ENCODE results near the gene PNMA6F.
"Not testable (repeated sequence)": the region's sequence is repeated elsewhere in the genome, so short reads cannot be mapped to it uniquely, and the experiment has no call there.

Gene PNMA6F

DNA sequence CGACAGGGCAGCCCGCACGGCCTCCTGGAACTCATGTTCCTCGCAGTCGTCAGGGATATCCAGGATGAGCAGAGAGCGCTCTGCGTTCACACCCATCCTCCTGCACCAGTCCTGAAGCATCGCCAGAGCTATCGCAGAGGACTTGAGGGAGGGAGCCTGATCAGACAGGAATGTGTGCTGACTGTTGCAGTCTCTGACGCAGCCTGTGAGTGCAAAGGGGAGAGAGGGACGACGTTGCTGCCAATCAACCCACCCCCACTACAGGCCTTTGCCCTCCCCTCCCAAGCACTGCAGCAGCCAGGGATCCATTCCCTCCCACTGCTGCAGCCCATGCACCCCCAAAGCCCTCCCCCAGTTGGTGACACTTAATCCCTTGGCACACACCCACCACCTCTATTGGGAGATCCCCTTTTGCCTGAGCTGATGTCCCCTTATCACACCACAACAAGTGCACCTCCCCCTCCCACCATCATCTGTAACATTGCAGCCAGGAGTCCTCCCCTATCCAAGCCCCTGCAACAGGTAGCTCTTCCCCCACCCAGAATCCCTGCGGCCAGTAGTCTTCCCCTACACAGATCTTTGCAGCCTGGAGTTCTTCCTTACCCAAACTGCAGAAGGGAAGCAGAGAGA is 897 bp downstream of the PNMA6F start:
- Histone ChIP-seq H3K27me3 (ENCODE audit: insufficient read depth, low read length) (peaks cover 27% of the 10 kb centered on the region), H2AFZ (ENCODE audit: low read depth, low read length) (no peak overlapping the region), H3K4me3 (ENCODE audit: low read length) (no peak overlapping the region), H3K4me1 (ENCODE audit: insufficient read depth, low read length) (no peaks in the 10 kb centered on the region), H3K9me3 (ENCODE audit: low read length) (no peaks in the 10 kb centered on the region), H3K36me3 (ENCODE audit: insufficient read depth, low read length) (no peaks in the 10 kb centered on the region)

DNA sequence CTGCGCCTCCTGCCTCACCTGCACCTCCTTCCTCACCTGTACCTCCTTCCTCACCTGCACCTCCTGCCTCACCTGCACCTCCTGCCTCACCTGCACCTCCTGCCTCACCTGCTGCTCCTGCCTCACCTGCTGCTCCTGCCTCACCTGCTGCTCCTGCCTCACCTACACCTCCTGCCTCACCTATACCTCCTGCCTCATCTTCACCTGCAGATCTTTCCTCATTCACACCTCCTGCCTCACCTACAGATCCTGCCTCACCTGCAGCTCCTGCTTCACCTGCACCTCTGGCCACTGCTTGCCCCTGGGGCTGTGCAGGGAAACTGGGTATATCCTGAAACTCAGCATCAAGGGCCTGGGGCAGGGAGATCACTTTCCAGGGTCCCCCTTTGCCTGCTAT is 1.5 kb downstream of the PNMA6F start:
- H3K4me1 ChIP-seq (ENCODE audit: insufficient read depth, low read length); H3K4me3 ChIP-seq (ENCODE audit: low read length); H3K36me3 ChIP-seq (ENCODE audit: insufficient read depth, low read length); H3K9me3 ChIP-seq (ENCODE audit: low read length); H2AFZ ChIP-seq (ENCODE audit: low read depth, low read length): not testable (repeated sequence)
- peaks cover 27% of the 10 kb centered on the region for H3K27me3 ChIP-seq (ENCODE audit: insufficient read depth, low read length)

DNA sequence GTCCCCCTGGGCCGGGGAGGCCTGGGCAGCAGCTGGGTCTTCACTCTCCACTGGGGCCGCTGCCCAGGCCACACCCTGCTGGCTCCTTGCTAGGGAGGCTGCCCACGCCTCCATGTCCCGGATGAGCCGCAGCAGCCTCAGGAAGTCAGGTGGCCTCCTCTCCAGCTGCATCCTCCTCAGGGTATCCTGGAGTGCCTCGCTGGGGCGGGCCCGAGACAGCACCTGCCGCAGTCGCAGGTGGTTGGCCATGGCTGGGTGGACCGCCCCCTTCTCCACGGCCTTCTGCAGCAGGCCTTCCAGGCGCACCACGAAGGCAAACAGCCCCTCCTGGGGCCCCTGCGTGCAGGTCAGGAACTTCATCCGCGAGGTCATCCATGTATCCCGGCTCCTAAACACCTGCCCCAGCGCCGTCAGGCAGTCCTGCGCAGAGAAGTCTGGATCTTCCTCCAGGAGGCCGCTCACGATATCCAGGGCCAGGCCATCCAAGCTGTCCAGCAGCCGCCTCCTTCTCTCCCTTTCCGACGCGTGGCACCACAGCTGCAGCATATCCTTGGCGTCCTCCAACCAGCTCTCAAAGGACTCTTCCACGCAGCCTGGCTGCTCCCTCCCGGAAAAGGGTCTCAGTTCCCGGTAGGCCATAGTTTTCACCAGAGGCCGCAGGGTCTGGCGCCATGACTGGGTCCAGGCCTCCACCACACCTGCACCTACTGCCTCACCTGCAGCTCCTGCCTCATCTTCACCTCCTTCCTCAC is 2.1 kb downstream of the PNMA6F start:
- no peaks in the 10 kb centered on the region for H3K9me3 ChIP-seq (ENCODE audit: low read length)
- H3K36me3 ChIP-seq (ENCODE audit: insufficient read depth, low read length): no peaks in the 10 kb centered on the region
- no peaks in the 10 kb centered on the region for H3K4me1 ChIP-seq (ENCODE audit: insufficient read depth, low read length)
- H3K27me3 ChIP-seq (ENCODE audit: insufficient read depth, low read length): peaks cover 27% of the 10 kb centered on the region
- H2AFZ ChIP-seq (ENCODE audit: low read depth, low read length): no peak overlapping the region
- H3K4me3 ChIP-seq (ENCODE audit: low read length): no peak overlapping the region

DNA sequence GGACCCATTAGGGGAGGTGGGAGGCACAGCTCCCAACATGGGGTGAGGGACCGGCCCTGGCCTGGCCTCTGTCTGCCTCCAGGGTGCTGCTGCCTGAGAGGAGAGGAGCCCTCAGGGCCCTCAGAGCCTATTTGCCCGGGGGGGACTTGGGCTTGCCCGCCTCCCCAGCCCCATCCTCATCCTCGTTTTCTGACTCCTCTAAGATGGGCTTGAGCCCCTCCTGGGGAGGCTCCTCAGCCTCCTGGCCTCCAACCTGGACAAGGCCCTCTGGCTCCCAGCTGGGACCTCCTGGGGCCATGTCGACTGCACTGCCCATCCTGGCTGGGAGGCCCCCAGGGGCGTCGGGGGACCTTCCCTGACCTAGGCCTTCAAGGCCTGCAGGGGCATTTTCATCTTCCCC is 2.8 kb downstream of the PNMA6F start:
- Histone ChIP-seq H2AFZ (ENCODE audit: low read depth, low read length) (no peak overlapping the region), H3K27me3 (ENCODE audit: insufficient read depth, low read length) (peaks cover 27% of the 10 kb centered on the region), H3K36me3 (ENCODE audit: insufficient read depth, low read length) (no peaks in the 10 kb centered on the region), H3K4me3 (ENCODE audit: low read length) (no peak overlapping the region), H3K4me1 (ENCODE audit: insufficient read depth, low read length) (no peaks in the 10 kb centered on the region), H3K9me3 (ENCODE audit: low read length) (no peaks in the 10 kb centered on the region)

DNA sequence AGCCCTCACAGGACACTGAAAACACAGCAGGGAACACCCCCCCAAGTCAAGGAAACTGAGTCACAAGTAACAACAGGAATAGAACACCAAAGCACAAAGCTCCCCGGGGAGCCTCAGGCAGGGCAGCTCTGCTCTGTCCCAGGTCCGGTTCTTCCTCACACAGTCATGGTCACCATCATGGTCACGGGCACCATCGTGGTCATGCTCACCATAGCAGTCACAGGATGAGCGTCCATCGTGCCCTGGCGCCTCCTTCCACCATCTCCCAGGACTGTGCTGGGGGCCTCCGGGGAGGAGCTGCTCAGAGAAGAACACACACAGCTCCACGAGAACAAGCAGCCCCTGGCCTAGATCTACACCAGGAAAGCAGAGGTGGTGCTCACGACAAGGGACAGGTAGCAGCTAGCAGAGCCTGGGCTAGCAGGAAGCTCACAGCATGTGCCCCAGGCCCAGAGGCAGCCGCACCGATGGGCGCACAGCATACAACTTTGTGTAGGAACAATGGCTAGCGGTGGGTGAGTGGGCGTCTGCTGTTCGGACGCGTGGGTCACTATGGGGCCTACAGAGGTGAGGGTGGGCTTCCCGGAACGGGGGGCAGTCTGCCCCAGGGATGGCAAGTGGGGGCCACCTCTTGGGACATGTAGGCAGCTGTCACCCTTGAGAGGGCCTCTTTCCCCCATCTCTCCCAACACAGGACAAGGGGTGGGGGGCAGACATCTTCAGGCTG is 3.4 kb downstream of the PNMA6F start:
- Histone ChIP-seq H3K27me3 (ENCODE audit: insufficient read depth, low read length) (peaks cover 27% of the 10 kb centered on the region), H3K36me3 (ENCODE audit: insufficient read depth, low read length) (no peaks in the 10 kb centered on the region), H3K4me1 (ENCODE audit: insufficient read depth, low read length) (no peaks in the 10 kb centered on the region), H3K9me3 (ENCODE audit: low read length) (no peaks in the 10 kb centered on the region), H3K4me3 (ENCODE audit: low read length) (no peak overlapping the region), H2AFZ (ENCODE audit: low read depth, low read length) (no peak overlapping the region)

DNA sequence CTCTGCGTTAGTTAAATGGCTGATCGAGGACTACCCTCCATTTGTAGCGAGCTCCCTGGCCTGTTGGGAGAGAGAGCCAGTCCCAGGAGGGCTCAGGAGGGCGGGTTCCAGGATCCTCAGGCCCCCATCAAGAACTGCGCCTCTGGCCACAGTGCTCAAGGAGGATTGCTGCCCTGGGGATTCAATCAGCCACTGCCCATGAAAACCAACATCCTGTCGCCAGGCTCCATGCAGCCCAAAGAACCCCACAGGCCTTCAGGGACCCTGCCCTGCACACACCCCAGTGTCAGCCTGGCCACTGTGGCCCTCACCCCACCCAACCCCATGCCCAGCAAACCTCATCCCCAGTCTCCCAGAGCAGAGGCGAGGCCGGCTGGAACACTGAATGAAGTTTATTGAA is 4.3 kb downstream of the PNMA6F start:
- Histone ChIP-seq H2AFZ (ENCODE audit: low read depth, low read length) (no peak overlapping the region), H3K9me3 (ENCODE audit: low read length) (no peaks in the 10 kb centered on the region), H3K36me3 (ENCODE audit: insufficient read depth, low read length) (no peaks in the 10 kb centered on the region), H3K4me1 (ENCODE audit: insufficient read depth, low read length) (no peaks in the 10 kb centered on the region), H3K4me3 (ENCODE audit: low read length) (no peak overlapping the region), H3K27me3 (ENCODE audit: insufficient read depth, low read length) (peaks cover 28% of the 10 kb centered on the region)

DNA sequence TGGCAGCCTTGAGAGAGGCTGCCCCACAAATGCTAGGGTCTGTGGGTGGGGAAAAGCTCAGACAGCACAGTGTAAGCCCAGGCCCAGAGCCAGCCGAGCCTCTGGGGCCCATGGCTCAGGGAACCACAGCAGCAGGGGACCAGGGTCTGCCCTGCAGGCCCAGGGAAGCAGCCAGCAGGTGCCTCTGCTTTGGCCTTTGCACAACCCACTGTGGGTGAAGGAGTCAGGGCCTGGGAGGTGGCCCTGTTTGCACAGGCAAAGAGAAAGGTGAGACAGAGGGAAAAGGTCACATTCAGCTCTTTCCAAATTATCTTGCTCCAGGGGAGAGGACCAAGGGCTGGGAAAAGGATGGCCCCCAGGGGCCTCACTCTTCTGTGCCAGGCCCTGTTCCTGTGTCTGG is 8.7 kb downstream of the PNMA6F start:
- Histone ChIP-seq H2AFZ (ENCODE audit: low read depth, low read length) (no peak overlapping the region), H3K9me3 (ENCODE audit: low read length) (no peaks in the 10 kb centered on the region), H3K36me3 (ENCODE audit: insufficient read depth, low read length) (no peaks in the 10 kb centered on the region), H3K27me3 (ENCODE audit: insufficient read depth, low read length) (peaks cover 19% of the 10 kb centered on the region), H3K4me1 (ENCODE audit: insufficient read depth, low read length) (peaks cover 3% of the 10 kb centered on the region), H3K4me3 (ENCODE audit: low read length) (no peak overlapping the region)

DNA sequence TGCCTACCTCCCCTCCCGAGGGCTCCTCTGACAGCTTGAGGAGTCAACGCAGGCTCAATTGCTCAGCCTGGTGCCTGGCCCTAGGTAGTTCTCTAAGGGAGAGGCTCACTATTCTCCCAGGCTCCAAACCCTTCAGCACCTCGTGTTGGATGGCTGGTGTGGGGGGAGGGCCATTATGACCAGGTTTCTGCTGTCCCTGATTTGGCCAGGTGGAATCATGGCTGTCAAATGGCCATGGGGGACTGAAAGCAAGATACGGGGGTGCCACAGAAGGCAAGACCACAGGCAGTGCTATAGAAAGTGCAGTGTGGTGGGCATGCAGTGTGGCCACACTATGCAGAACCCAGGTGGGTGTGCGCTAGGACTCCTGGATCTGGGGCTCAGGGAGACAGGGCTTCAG is 9.5 kb downstream of the PNMA6F start:
- Histone ChIP-seq H3K36me3 (ENCODE audit: insufficient read depth, low read length) (no peaks in the 10 kb centered on the region), H2AFZ (ENCODE audit: low read depth, low read length) (no peak overlapping the region), H3K9me3 (ENCODE audit: low read length) (no peaks in the 10 kb centered on the region), H3K4me1 (ENCODE audit: insufficient read depth, low read length) (peaks cover 3% of the 10 kb centered on the region), H3K4me3 (ENCODE audit: low read length) (no peak overlapping the region), H3K27me3 (ENCODE audit: insufficient read depth, low read length) (peaks cover 25% of the 10 kb centered on the region)

DNA sequence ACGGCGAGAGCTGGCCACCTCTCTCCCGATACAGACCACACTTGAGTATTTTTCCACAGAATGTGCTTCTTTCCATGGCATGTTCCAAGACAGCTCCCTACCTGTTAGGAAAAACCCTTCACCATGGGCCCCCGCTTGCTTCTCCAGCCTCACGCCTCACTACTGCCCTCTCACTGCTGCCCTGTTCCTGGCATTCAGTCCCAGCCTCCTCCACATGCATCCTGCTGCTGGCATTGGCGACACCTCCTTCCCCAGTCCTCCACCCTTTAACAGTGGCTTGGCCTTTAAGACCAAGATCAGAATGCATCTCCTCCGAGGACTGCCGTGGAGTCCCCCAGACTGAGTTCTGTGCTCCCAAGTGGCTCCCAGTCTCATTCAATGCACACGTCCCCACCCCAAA is 10.7 kb downstream of the PNMA6F start:
- Histone ChIP-seq H3K4me3 (ENCODE audit: low read length) (no peak overlapping the region), H3K9me3 (ENCODE audit: low read length) (no peaks in the 10 kb centered on the region), H2AFZ (ENCODE audit: low read depth, low read length) (no peak overlapping the region), H3K36me3 (ENCODE audit: insufficient read depth, low read length) (no peaks in the 10 kb centered on the region), H3K4me1 (ENCODE audit: insufficient read depth, low read length) (peaks cover 3% of the 10 kb centered on the region), H3K27me3 (ENCODE audit: insufficient read depth, low read length) (peaks cover 28% of the 10 kb centered on the region)

DNA sequence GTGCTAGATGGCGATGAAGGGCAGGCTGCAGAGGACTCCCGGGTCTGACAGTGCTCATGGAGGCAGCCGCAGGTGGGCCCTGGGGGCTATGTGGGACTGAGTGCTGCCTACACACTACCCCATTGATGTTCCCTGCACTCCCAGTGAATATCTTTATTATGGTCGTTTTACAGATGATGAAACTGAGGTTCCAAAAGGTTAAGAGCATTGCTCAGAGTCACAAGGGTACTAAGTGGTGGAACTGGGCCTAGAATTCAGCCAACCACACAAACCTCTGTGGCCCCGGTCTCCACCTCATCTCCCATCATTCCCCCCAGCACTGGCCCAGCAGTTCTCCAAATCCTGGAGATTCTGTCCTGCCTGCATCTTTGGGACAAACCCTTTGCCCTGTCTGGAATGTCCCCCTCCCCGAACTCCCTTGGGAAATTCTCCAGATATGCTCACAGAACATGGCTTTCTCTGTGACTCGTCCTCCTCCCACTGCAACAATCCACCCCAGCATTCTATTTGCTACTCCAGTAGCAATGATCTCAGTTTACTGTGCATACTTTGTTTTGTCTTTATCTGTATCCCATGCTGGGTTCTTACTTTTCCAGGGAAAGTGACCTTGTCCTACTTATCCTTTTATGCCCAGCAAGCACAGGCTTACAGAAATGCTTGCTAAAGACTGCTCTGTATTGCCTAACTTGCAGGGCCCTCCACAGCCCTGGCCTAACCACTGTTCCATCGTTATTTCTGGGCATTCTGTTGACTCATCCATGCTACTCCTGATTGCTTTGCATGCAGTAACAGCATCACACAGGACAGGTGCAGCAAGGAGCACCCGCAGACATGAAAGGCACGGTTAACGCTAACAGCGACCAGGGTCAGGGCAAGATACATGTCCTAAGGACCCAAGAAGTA is 14.0 kb downstream of the PNMA6F start:
- Histone ChIP-seq H3K27me3 (ENCODE audit: insufficient read depth, low read length) (peaks cover 51% of the 10 kb centered on the region), H3K36me3 (ENCODE audit: insufficient read depth, low read length) (no peaks in the 10 kb centered on the region)

DNA sequence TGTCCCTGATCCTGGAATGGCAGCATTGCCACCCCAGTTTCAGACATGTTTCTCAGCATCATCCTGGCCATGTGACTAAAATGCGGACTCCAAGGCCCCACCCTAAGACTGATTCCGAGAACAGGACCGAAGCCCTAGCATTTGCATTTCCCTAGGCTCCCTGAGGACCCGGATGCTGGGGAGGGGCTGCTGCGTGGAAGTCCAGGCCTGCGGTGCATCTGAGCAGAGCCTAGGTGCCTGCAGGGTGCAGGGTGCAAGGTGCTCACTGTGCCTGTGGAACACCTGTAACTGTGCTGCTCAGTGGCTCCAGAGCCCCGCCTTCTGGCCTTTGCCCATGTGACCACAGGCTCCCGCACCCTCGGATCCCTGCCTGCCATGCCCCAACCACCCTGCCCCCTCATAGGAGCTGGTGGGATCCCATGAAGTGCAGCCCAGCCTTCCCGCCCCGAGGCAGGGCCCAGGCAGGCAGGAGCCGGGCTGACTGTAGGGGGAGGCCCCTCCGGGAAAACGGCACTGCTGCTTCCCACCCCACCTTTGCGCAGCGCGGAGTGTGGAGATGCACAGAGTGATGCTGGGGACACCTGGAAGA is 14.9 kb downstream of the PNMA6F start:
- H3K36me3 ChIP-seq (ENCODE audit: insufficient read depth, low read length): no peaks in the 10 kb centered on the region
- no peaks in the 10 kb centered on the region for H3K9me3 ChIP-seq (ENCODE audit: low read length)
- H3K4me3 ChIP-seq (ENCODE audit: low read length): no peak overlapping the region
- H3K4me1 ChIP-seq (ENCODE audit: insufficient read depth, low read length): peaks cover 3% of the 10 kb centered on the region
- peaks cover 54% of the 10 kb centered on the region for H3K27me3 ChIP-seq (ENCODE audit: insufficient read depth, low read length)
- H2AFZ ChIP-seq (ENCODE audit: low read depth, low read length): no peak overlapping the region

More for the DNA sequence above, 14.0 kb downstream of the PNMA6F start:
- Histone ChIP-seq H3K4me3 (ENCODE audit: low read length) (no peak overlapping the region), H2AFZ (ENCODE audit: low read depth, low read length) (no peak overlapping the region), H3K9me3 (ENCODE audit: low read length) (no peaks in the 10 kb centered on the region), H3K4me1 (ENCODE audit: insufficient read depth, low read length) (peaks cover 3% of the 10 kb centered on the region)

DNA sequence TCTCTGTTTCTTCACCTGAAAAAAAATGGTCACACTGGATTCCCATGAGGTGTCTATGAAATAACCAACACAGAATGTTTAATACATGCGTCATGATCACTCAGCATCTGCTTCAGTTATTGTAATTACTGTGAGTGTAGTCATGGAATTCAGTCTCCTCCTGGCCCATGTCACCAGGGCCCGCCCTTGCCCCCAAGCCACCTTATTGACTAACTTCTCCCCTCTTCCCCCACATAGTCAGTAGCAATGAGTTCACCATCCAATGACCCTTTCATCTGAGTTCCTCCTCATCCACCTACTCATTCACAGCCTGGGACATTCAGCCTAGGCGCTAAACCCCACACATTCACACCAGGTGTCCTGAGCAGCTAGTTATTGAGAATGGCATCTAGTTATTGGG is 15.6 kb downstream of the PNMA6F start:
- Histone ChIP-seq H2AFZ (ENCODE audit: low read depth, low read length) (no peak overlapping the region), H3K27me3 (ENCODE audit: insufficient read depth, low read length) (peaks cover 50% of the 10 kb centered on the region), H3K9me3 (ENCODE audit: low read length) (no peaks in the 10 kb centered on the region), H3K36me3 (ENCODE audit: insufficient read depth, low read length) (no peaks in the 10 kb centered on the region), H3K4me3 (ENCODE audit: low read length) (no peak overlapping the region), H3K4me1 (ENCODE audit: insufficient read depth, low read length) (peaks cover 3% of the 10 kb centered on the region)

Measured in neuron (in vitro differentiated cells).